GM23338 (cell line): Measurements from ENCODE around the gene LCP2. TPM values are rescaled to one million over a fixed set of nuclear protein-coding genes. Genes with fewer than 3 reads are reported as not detected.

Experiments used
- ATAC-seq: fragments of 200-7000 bp; cut with Tn5 transposase; 3 replicates; pipeline ENCODE4 v1.9.1; 2020
- DNase-seq: peaks from one replicate; pipeline ENCODE4 v3.0.0-alpha.2; 2015; ENCODE audit warnings: low spot score
- H2AFZ ChIP-seq: fragments of 200-600 bp; sonication (generic); 2 replicates; pipeline ENCODE4 v1.8.0; 2016; ENCODE audit warnings: antibody characterized with exemption, mild to moderate bottlenecking, moderate library complexity
- H3F3A ChIP-seq: fragments of 200-600 bp; sonication (generic); replicated peaks from 2 replicates; pipeline ENCODE4 v1.8.0; 2017; ENCODE audit warnings: antibody characterized with exemption, mixed run types, low read depth
- H3K27ac ChIP-seq: fragments of 200-600 bp; sonication (generic); 2 replicates; pipeline ENCODE4 v1.6.1; 2016; ENCODE audit warnings: low read depth
- H3K27me3 ChIP-seq: fragments of 200-600 bp; sonication (generic); 2 replicates; pipeline ENCODE4 v1.8.0; 2016; ENCODE audit warnings: mild to moderate bottlenecking, mixed run types, moderate library complexity; ENCODE audit not compliant: insufficient read depth
- H3K36me3 ChIP-seq: fragments of 200-600 bp; sonication (generic); 2 replicates; pipeline ENCODE4 v1.8.0; 2016; ENCODE audit warnings: mild to moderate bottlenecking; ENCODE audit not compliant: insufficient read depth
- H3K4me1 ChIP-seq: fragments of 200-600 bp; sonication (generic); 2 replicates; pipeline ENCODE4 v1.8.0; 2016; ENCODE audit warnings: mild to moderate bottlenecking, moderate library complexity; ENCODE audit not compliant: insufficient read depth
- H3K4me2 ChIP-seq: fragments of 200-600 bp; sonication (generic); 2 replicates; pipeline ENCODE4 v1.7.1; 2017; ENCODE audit warnings: mixed run types
- H3K4me3 ChIP-seq: fragments of 200-600 bp; sonication (generic); 2 replicates; pipeline ENCODE4 v1.6.1; 2016; ENCODE audit warnings: mixed run types
- H3K79me2 ChIP-seq: fragments of 200-600 bp; sonication (generic); replicated peaks from 2 replicates; pipeline ENCODE4 v1.8.0; 2017; ENCODE audit warnings: mild to moderate bottlenecking; ENCODE audit not compliant: insufficient read depth
- H3K9me2 ChIP-seq: fragments of 200-600 bp; sonication (generic); 2 replicates; pipeline ENCODE4 v1.8.0; 2017; ENCODE audit not compliant: insufficient read depth
- H4K20me1 ChIP-seq: fragments of 200-600 bp; sonication (generic); replicated peaks from 2 replicates; pipeline ENCODE4 v1.8.0; 2017; ENCODE audit warnings: mild to moderate bottlenecking; ENCODE audit not compliant: insufficient read depth
- H3K27ac Mint-ChIP-seq: 2 replicates; pipeline ENCODE4 v1.8.0; 2020; ENCODE audit warnings: inconsistent platforms, mild to moderate bottlenecking, moderate library complexity, mixed read lengths
- H3K27me3 Mint-ChIP-seq: 3 replicates; pipeline ENCODE4 v1.8.0; 2022; ENCODE audit warnings: low read depth, mild to moderate bottlenecking, moderate library complexity, mixed read lengths, inconsistent platforms; ENCODE audit not compliant: insufficient read depth, poor library complexity
- H3K36me3 Mint-ChIP-seq: 3 replicates; pipeline ENCODE4 v1.8.0; 2021; ENCODE audit warnings: low read depth, mild to moderate bottlenecking, inconsistent platforms, moderate library complexity, mixed read lengths
- H3K4me1 Mint-ChIP-seq: 3 replicates; pipeline ENCODE4 v1.8.0; 2020; ENCODE audit warnings: mild to moderate bottlenecking, inconsistent platforms, mixed read lengths
- H3K4me3 Mint-ChIP-seq: 3 replicates; pipeline ENCODE4 v1.8.0; 2021; ENCODE audit warnings: moderate library complexity, mild to moderate bottlenecking, inconsistent platforms, mixed read lengths
- H3K9me3 Mint-ChIP-seq: 3 replicates; pipeline ENCODE4 v1.8.0; 2020; ENCODE audit warnings: moderate library complexity, mild to moderate bottlenecking, inconsistent platforms, mixed read lengths
- CREB1 ChIP-seq: fragments of 250-450 bp; sonication (Bioruptor Pico); IDR thresholded peaks from 2 replicates; pipeline ENCODE4 v1.5.0; 2020; ENCODE audit warnings: low read depth, mild to moderate bottlenecking, moderate library complexity
- CTCF ChIP-seq, 2 experiments: fragments of 200-600 bp in 1 of 2; sonication (generic) in 1 of 2; conservative IDR thresholded peaks; 2 replicates each; pipeline versions ENCODE4 v1.5.1 to v1.6.1; 2016 to 2017; ENCODE audit warnings: antibody characterized with exemption in 2 of 2, low read depth in 2 of 2, mild to moderate bottlenecking in 2 of 2, moderate library complexity in 1 of 2
- ETS1 ChIP-seq: IDR thresholded peaks from 2 replicates; pipeline ENCODE4 v1.6.1; 2016; ENCODE audit warnings: antibody characterized with exemption
- EZH2phosphoT487 ChIP-seq: fragments of 200-600 bp; sonication (generic); IDR thresholded peaks from one replicate; pipeline ENCODE4 v1.8.1; 2018; ENCODE audit warnings: antibody characterized with exemption; ENCODE audit not compliant: unreplicated experiment
- JUNB ChIP-seq: IDR thresholded peaks from one replicate; pipeline ENCODE4 v1.6.1; 2016; ENCODE audit warnings: antibody characterized with exemption; ENCODE audit not compliant: unreplicated experiment
- POLR2AphosphoS5 ChIP-seq: IDR thresholded peaks from 2 replicates; pipeline ENCODE4 v1.6.1; 2016; ENCODE audit warnings: antibody characterized with exemption, low read depth
- REST ChIP-seq: IDR thresholded peaks from one replicate; pipeline ENCODE4 v1.6.1; 2018; ENCODE audit warnings: antibody characterized with exemption; ENCODE audit not compliant: unreplicated experiment
- STAT1 ChIP-seq: IDR thresholded peaks from one replicate; pipeline ENCODE4 v1.6.1; 2016; ENCODE audit warnings: antibody characterized with exemption; ENCODE audit not compliant: unreplicated experiment
- ZNF114 ChIP-seq: fragments of 250-450 bp; sonication (Bioruptor Pico); IDR thresholded peaks from 2 replicates; pipeline ENCODE4 v1.5.0; 2020; ENCODE audit warnings: mild to moderate bottlenecking, moderate library complexity
- polyA plus RNA-seq: library from polyadenylated mRNA; unstranded; fragments of >200 nt; fragmentation: Nextera tagmentation; extraction: Ambion mirVana; gene quantifications from 2 replicates; pipeline ENCODE4 v1.2.1, GENCODE V29; 2016
- total RNA-seq: library from RNA; depleted of rRNA; stranded (reverse); fragments of >200 nt; shearing (Covaris generic); gene quantifications from 2 replicates; pipeline ENCODE4 v1.2.3, GENCODE V29; 2014

LCP2 gene
- total and polyA plus RNA-seq, 2 experiments from 2014 or later = 0.26 to 0.38 TPM

- Mint-ChIP-seq H3K9me3 (no peaks in the 10 kb centered on the region; the same call in 2 of the 3 replicates), H3K36me3 (no peaks in the 10 kb centered on the region), H3K4me3 (no peak overlapping the region), H3K27ac (no peak overlapping the region), H3K27me3 (peaks cover 6% of the 10 kb centered on the region), H3K4me1 (peaks cover 33% of the 10 kb centered on the region)
- Histone ChIP-seq H4K20me1 (no peaks in the 10 kb centered on the region), H3K4me2 (no peak overlapping the region), H3F3A (no peaks in the 10 kb centered on the region), H3K79me2 (no peaks in the 10 kb centered on the region), H3K4me3 (no peak overlapping the region), H3K36me3 (no peaks in the 10 kb centered on the region), H3K27me3 (no peaks in the 10 kb centered on the region), H3K4me1 (peaks cover 4% of the 10 kb centered on the region), H3K9me2 (no peaks in the 10 kb centered on the region), H2AFZ (no peak overlapping the region), H3K27ac (no peak overlapping the region)
- DNase-seq = no peak
- no peak for ATAC-seq
- TF ChIP-seq POLR2AphosphoS5 (no peak), CREB1 (CRISPR knock-in tag) (no peak), STAT1 (no peak), CTCF (conservative IDR thresholded peaks at IDR 0.05; ENCODE audit: low read depth in 2 of 2) (no peak), REST (no peak)
Measured at GRCh38 chr5:170305646-170306025, 8.1 kb upstream of the LCP2 start.

GRCh38 chr5:170305016-170305645 lies 7.6 kb upstream of the LCP2 start:
- no peaks in the 10 kb centered on the region for H3K79me2 ChIP-seq
- H3K4me2 ChIP-seq = no peak overlapping the region
- no peak overlapping the region for H3K27ac Mint-ChIP-seq
- H3K27me3 Mint-ChIP-seq = peaks cover 6% of the 10 kb centered on the region
- H3K27ac ChIP-seq = no peak overlapping the region
- peaks cover 28% of the 10 kb centered on the region for H3K4me1 Mint-ChIP-seq
- no peak for DNase-seq
- H3K27me3 ChIP-seq = no peaks in the 10 kb centered on the region
- H3K4me1 ChIP-seq = no peaks in the 10 kb centered on the region; the same call in none of the 2 replicates
- no peaks in the 10 kb centered on the region for H3K36me3 Mint-ChIP-seq
- H3K36me3 ChIP-seq = no peaks in the 10 kb centered on the region
- H3K9me3 Mint-ChIP-seq = no peaks in the 10 kb centered on the region; the same call in 2 of the 3 replicates
- no peak overlapping the region for H2AFZ ChIP-seq
- H3K9me2 ChIP-seq = 0 out of 2 replicates have a peak, but pooled peaks cover 1% of the 10 kb centered on the region
- H4K20me1 ChIP-seq = no peaks in the 10 kb centered on the region
- no peak overlapping the region for H3K4me3 Mint-ChIP-seq
- ATAC-seq = no peak
- H3F3A ChIP-seq = no peaks in the 10 kb centered on the region
- no peak overlapping the region for H3K4me3 ChIP-seq
- TF ChIP-seq EZH2phosphoT487 (no peak), ETS1 (no peak), REST (no peak), POLR2AphosphoS5 (no peak), ZNF114 (CRISPR knock-in tag) (no peak), STAT1 (no peak), CREB1 (CRISPR knock-in tag) (no peak), JUNB (no peak)
